DMS114 treated with DMSO at 0.1 percent for 48 hours (cell line): ENCODE data around the gene EXTL2.
"Not testable (repeated sequence)": the region's sequence is repeated elsewhere in the genome, so short reads cannot be mapped to it uniquely, and the experiment has no call there.

Experiments
- DNase-seq: peaks from one replicate; lab custom pipeline; 2025; ENCODE audit not compliant: unreplicated experiment; lab: John Stamatoyannopoulos, UW

The EXTL2 gene

GRCh38 chr1:100861379-100861778 is 33.3 kb downstream of the EXTL2 start:
- DNase-seq = no peak

DNA sequence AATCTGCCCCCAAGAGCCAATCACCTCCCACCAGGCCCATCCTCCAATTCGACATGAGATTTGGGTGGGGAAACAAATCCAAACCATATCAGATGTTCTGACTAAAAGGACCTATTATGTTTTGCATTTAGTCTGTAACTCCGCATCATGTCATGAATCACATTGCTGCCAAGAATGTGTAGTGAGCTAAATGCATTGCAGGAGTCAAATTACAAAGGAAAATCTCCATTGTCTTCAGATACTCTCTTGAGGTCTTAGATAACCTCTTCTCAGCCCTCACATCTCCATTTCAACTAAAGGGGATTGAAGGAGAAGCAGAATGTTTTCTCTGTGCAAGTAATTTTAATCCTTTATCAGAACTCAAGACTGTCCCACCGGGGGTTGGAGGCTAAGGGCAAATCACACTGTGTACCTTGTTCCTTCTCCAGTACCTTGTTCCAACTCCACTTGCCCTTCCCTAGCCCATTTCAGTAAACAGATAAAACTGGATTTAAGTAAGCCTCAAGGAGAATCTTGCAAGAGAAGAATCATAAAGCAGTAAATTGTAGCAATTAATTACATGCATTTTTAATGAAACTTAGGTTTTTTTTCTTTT is 34.1 kb downstream of the EXTL2 start:
- no peak for DNase-seq

DNA sequence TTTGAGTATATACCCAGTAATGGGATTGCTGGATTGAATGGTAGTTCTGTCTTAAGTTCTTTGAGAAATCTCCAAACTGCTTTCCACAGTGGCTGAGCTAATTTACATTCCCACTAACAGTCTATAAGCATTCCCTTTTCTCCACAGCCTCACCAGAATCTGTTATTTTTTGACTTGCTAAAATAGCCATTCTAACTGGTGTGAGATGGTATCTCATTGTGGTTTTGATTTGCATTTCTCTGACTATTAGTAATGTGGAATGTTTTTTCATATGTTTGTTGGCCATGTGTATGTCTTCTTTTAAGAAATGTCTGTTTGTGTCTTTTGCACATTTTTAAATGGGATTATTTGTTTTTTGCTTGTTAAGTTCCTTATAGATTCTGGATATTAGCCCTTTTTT is 39.5 kb downstream of the EXTL2 start:
- DNase-seq = not testable (repeated sequence)

- no peak for DNase-seq
Observed at GRCh38 chr1:100852976-100853375, 41.7 kb downstream of the EXTL2 start.

DNA sequence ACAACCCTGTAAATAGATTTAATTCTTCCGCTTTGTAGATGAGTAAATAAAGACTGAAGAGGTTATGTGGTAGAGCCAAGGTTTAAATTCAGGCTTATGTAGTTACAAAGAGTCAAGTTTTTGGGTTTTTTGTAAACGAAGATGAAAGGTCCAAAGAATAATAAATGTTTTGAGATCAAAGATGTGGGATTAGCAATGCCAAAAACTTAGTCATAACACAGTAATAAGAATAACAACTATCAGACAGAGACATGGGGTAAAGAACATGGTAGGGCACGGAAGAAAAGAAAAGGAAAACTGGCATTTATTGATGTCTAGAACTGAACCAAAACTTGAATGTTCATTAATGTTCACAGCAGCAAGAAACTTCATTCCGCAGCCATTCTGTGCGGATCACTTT is 42.9 kb downstream of the EXTL2 start:
- no peak for DNase-seq

- no peak for DNase-seq
Observed at GRCh38 chr1:100847361-100848082, 47.1 kb downstream of the EXTL2 start.

- not testable (repeated sequence) for DNase-seq
Observed at GRCh38 chr1:100843160-100843559, 51.5 kb downstream of the EXTL2 start.

GRCh38 chr1:100835866-100836842 is 58.5 kb downstream of the EXTL2 start:
- no peak for DNase-seq

DNA sequence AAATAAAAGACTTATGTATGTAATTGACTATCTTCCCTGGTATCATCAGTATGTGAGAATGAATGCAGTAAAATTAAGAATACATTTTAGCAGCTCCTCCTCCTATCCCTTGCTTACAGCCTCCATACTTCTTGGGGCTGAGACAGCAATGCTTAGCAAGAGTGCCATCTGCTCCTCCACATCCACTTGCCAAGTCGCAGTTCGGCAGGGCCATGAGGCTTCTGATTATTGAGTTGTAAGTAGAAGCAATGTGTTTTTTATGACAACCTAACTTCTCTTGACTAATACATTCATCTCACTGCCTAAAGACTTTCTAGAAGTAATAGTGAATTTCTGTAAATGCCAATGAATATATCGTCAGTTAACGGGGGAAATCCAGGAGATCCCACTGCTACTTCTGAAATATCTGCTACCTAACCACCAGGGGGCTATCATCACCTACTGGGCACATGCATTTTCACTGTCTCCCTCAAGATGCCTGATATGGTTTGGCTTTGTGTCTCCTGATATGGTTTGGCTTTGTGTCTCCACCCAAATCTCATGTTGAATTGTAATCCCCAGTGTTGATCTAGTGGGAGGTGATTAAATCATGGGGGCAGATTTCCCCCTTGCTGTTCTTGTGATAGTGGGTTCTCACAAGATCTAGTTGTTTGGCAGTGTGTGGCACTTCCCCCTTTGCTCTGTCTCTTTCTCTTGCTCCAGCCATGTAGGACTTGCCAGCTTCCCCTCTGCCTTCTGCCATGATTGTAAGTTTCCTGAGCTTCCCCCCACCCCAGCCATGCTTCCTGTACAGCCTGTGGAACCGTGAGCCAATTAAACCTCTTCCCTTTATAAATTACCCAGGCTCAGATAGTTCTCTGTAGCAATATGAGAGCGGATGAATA is 59.6 kb downstream of the EXTL2 start:
- no peak for DNase-seq

GRCh38 chr1:100832694-100833428 is 61.8 kb downstream of the EXTL2 start:
- no peak for DNase-seq

DNA sequence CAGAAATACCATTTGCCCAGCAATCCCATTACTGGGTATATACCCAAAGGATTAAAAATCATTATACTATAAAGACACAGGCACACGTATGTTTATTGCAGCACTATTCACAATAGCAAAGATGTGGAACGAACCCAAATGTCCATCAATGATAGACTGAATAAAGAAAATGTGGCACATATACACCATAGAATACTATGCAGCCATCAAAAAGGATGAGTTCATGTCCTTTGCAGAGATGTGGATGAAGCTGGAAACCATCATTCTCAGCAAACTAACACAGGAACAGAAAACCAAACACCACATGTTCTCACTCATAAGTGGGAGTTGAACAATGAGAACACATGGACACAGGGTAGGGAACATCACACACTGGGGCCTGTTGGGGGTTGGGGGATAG is 69.0 kb downstream of the EXTL2 start:
- not testable (repeated sequence) for DNase-seq
